Measurements from ENCODE around the gene MAD1L1. TPM values are rescaled to one million over a fixed set of nuclear protein-coding genes. Genes with fewer than 3 reads are reported as not detected.

MAD1L1 gene
- total RNA-seq, 1 donor from 2014 or later, result 48.4 TPM

DNA sequence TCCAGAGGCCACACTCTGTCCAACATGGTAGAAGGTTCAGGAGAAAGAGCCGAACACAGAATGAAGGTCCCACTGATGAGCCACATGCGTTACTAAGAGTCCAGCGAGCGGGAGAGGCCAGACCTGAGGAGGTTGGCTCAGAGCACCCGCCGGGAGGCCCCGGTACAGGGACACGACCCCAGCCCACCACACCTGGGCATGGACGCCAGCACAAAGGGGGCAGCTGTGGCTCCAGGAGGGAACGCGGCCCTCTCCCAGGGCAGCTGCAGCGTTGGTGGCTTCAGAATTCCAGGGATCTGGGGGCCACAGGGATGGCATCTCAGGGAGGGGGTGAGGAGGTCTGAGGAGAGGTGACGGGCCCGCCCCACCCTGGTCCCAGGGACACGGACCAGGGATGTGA lies 280.0 kb downstream of the MAD1L1 start:
- DNase-seq (no peak), ATAC-seq (no peak)
- H3K9me3 ChIP-seq, result no peaks in the 10 kb centered on the region
- H3K36me3 ChIP-seq, result peaks cover 5% of the 10 kb centered on the region
- peaks cover 9% of the 10 kb centered on the region for H3K4me1 ChIP-seq
- H3K27me3 ChIP-seq, result no peaks in the 10 kb centered on the region
- TF ChIP-seq, protein P1, sequence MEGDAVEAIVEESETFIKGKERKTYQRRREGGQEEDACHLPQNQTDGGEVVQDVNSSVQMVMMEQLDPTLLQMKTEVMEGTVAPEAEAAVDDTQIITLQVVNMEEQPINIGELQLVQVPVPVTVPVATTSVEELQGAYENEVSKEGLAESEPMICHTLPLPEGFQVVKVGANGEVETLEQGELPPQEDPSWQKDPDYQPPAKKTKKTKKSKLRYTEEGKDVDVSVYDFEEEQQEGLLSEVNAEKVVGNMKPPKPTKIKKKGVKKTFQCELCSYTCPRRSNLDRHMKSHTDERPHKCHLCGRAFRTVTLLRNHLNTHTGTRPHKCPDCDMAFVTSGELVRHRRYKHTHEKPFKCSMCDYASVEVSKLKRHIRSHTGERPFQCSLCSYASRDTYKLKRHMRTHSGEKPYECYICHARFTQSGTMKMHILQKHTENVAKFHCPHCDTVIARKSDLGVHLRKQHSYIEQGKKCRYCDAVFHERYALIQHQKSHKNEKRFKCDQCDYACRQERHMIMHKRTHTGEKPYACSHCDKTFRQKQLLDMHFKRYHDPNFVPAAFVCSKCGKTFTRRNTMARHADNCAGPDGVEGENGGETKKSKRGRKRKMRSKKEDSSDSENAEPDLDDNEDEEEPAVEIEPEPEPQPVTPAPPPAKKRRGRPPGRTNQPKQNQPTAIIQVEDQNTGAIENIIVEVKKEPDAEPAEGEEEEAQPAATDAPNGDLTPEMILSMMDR (IDR thresholded peaks at IDR 0.05), result no peak
- H3K27ac ChIP-seq, result no peak overlapping the region
- intact Hi-C loops (cut with DNase I), result no loop called here
- no peak overlapping the region for H3K4me3 ChIP-seq

DNA sequence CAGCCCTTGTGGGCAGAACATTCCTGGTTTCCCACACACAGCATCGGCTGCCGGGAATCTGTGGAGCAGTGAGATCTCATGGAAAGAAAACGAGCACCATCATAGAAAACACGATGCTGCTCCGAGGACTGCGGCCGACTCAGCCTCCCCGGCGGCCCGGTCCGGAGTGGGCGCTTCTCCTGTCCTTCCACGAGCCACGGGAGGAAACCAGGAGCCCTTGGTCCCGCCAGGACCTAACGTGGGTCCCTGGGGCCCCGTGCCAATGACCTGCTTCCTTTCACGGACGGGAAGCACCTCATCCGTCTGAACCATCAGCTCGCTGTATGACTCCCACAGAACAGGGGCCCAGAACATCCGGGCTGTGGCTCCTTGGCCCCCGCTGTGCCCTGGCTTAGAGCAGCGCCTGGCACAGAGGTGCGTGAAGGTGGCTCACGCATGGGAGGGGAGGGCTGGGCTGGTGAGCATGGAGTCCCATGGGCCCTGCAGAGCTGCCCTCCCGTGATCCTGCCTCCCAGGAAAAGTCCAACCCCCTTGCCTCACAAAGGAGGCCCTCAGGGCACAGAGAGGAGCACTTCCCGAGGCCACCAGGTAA lies 280.5 kb downstream of the MAD1L1 start:
- Histone ChIP-seq H3K27ac (no peak overlapping the region), H3K4me3 (no peak overlapping the region), H3K4me1 (peaks cover 9% of the 10 kb centered on the region), H3K36me3 (peaks cover 4% of the 10 kb centered on the region), H3K27me3 (no peaks in the 10 kb centered on the region), H3K9me3 (no peaks in the 10 kb centered on the region)
- DNase-seq (no peak), ATAC-seq (no peak)
- intact Hi-C loops (cut with DNase I), result no loop called here
- TF ChIP-seq, protein P1 (IDR thresholded peaks at IDR 0.05), result no peak

DNA sequence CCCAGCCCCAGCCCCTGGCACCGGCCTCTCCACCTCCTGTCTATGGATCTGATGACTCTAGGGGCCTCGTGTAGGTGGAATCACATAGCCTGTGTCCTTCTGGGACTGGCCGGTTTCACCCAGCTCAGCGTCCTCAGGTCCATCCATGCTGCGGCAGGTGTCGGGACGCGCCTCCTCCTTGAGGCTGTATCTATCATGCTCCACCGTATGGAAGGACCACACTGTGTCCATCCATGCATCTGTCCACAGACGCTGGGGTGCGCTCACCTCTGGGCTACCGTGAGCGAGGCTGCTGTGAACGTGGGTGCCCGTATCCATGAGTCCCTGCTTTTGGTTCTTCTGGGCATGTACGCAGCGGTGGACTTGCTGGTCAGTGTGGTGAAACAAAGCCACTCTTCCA lies 281.1 kb downstream of the MAD1L1 start:
- no peak overlapping the region for H3K4me3 ChIP-seq
- TF ChIP-seq, protein P1 (IDR thresholded peaks at IDR 0.05), result no peak
- H3K9me3 ChIP-seq, result no peaks in the 10 kb centered on the region
- intact Hi-C loops (cut with DNase I), result no loop called here
- H3K4me1 ChIP-seq, result peaks cover 9% of the 10 kb centered on the region
- ATAC-seq, result no peak
- no peaks in the 10 kb centered on the region for H3K27me3 ChIP-seq
- no peak for DNase-seq
- H3K36me3 ChIP-seq, result no peaks in the 10 kb centered on the region
- no peak overlapping the region for H3K27ac ChIP-seq

DNA sequence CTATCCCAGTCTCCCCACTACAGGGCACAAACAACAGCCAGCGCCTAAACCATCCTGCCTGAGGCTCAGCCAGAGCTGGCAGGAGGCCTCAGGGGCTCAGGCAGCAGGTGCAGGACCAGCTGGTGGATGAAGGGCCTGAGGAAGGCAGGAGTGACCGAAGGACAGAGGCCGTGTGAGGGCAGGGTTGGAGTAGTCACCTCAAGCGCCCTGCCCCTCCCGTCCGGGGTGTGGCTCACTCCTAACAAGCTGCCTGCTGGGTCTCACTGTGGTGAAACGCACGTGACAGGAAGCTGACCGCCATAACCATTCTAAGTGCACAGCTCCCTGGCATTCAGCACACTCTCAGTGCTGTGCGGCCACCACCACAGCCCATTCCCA lies 281.6 kb downstream of the MAD1L1 start:
- TF ChIP-seq, protein P1 (IDR thresholded peaks at IDR 0.05), result no peak
- H3K36me3 ChIP-seq, result no peaks in the 10 kb centered on the region
- intact Hi-C loops (cut with DNase I), result no loop called here
- peaks cover 9% of the 10 kb centered on the region for H3K4me1 ChIP-seq
- ATAC-seq (peak; percentile 57), DNase-seq (no peak)
- no peak overlapping the region for H3K4me3 ChIP-seq
- H3K9me3 ChIP-seq, result no peaks in the 10 kb centered on the region
- no peaks in the 10 kb centered on the region for H3K27me3 ChIP-seq
- no peak overlapping the region for H3K27ac ChIP-seq

DNA sequence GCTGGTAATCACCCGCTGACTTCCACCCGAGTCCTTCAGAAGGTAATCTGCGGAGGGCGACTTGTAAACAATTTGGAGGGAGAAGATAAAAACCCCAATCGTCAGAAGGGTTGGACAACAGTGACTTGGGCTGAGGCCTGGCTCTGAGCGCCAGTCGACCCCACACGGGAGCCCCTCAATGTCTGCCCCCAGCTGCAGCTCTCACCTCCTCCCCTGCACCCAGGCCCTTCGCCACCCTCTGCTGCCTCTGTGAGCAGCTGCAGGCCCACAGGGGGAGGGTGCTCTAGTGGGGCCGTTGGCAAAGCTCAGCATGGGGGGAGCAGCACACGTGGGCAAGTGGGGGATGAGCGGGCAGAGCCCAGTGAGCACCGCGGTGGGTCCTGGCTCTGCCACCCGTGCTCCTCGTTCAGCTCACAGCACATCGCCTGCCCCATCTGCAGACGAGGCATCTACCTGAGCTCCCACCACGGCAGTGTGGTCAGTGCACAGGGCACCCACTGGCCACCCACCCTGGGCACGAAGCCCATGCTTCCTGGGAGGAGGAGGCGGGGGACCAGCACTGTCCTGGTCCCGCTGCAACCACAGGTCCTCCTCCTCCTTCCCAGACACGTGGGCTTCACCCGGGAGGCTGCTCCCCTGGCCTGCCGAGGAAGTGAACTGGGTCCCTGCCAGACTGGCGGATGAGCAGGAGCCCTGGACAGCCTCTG lies 282.1 kb downstream of the MAD1L1 start:
- Histone ChIP-seq H3K27ac (no peak overlapping the region), H3K9me3 (no peaks in the 10 kb centered on the region), H3K4me1 (peaks cover 9% of the 10 kb centered on the region), H3K27me3 (no peaks in the 10 kb centered on the region), H3K4me3 (no peak overlapping the region), H3K36me3 (no peaks in the 10 kb centered on the region)
- ATAC-seq, result peak; percentile 5
- no peak for DNase-seq
- TF ChIP-seq, protein P1 (IDR thresholded peaks at IDR 0.05), result no peak
- intact Hi-C loops (cut with DNase I), result no loop called here

Measured in upper lobe of right lung (tissue), 1 donor.